ENCODE data around the gene MXRA8. TPM values are rescaled to one million over a fixed set of nuclear protein-coding genes. Genes with fewer than 3 reads are reported as not detected.

The MXRA8 gene
- total RNA-seq, 1 experiment from 2014 or later: 25.3 TPM

DNA sequence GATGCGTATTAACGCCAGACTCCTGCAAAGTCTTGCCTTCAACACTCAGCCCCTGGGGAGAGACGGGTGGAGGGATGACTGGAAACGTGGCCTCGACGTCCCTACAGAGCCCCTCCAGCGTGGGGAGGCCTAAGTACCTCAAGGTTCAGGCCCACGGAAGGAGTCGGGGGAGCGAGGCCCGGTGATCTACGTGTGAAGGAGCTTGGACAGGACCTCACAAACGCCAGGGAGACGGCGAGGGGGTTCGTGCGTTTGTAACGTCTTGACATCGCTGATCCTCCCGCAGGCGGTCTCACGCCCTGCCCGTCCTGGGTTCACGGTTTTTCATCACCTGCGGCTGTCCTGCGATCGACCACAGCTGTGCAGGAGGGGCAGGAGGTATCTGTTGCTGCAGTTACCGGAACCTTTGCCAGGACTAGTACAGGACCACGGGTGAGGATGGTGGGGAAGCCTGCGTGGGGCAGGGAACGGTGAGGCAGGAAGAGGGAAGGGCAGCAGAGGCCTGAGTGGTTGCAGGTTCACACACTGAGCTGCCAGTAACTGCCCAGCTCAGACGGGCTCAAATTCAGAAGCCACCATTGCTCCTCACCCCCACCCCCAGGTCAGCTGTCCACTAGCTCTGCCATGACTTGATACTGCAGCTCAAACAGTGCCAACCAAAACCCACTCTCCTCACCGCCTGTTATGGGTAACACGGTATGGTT is 41.7 kb upstream of the MXRA8 start:
- intact Hi-C loops (cut with micrococcal nuclease): loop anchor here (2.0 kb wide), 2 partner anchors 23 to 105 kb away; no protein-coding TSS in a partner anchor
- TF ChIP-seq, protein P1, sequence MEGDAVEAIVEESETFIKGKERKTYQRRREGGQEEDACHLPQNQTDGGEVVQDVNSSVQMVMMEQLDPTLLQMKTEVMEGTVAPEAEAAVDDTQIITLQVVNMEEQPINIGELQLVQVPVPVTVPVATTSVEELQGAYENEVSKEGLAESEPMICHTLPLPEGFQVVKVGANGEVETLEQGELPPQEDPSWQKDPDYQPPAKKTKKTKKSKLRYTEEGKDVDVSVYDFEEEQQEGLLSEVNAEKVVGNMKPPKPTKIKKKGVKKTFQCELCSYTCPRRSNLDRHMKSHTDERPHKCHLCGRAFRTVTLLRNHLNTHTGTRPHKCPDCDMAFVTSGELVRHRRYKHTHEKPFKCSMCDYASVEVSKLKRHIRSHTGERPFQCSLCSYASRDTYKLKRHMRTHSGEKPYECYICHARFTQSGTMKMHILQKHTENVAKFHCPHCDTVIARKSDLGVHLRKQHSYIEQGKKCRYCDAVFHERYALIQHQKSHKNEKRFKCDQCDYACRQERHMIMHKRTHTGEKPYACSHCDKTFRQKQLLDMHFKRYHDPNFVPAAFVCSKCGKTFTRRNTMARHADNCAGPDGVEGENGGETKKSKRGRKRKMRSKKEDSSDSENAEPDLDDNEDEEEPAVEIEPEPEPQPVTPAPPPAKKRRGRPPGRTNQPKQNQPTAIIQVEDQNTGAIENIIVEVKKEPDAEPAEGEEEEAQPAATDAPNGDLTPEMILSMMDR (conservative IDR thresholded peaks at IDR 0.05; ENCODE audit: low read depth, low read length): no peak
- TF ChIP-seq EZH2 (IDR thresholded peaks at IDR 0.05; ENCODE audit: low read length, unreplicated experiment): no peak
- no peak for TF ChIP-seq EZH2phosphoT487 (IDR thresholded peaks at IDR 0.05; ENCODE audit: borderline replicate concordance, low read length)
- Histone ChIP-seq H3K79me2 (ENCODE audit: low read length) (peaks cover 78% of the 10 kb centered on the region), H3K27ac (ENCODE audit: low read length) (peak overlapping the region; percentile 52), H2AFZ (ENCODE audit: low read length) (peak overlapping the region; percentile 65), H3K4me2 (ENCODE audit: low read length) (peak overlapping the region; percentile 92), H3F3A (ENCODE audit: low read length, unreplicated experiment) (no peaks in the 10 kb centered on the region), H3K4me1 (ENCODE audit: insufficient read depth, low read length) (peaks cover 29% of the 10 kb centered on the region), H3K9me2 (replicated peaks; ENCODE audit: low read length) (no peaks in the 10 kb centered on the region), H3K9ac (ENCODE audit: low read length) (peak overlapping the region; percentile 98), H3K9me3 (ENCODE audit: low read length) (no peaks in the 10 kb centered on the region), H4K20me1 (ENCODE audit: low read length) (0 out of 2 replicates have a peak, but pooled peaks cover 6% of the 10 kb centered on the region), H3K36me3 (ENCODE audit: low read depth, low read length) (peaks cover 44% of the 10 kb centered on the region), H3K27me3 (ENCODE audit: low read length) (no peaks in the 10 kb centered on the region), H3K4me3 (ENCODE audit: low read length) (peak overlapping the region; percentile 94)
- BruUV-seq (replicated peaks): TSS peak; percentile 67
- ATAC-seq: peak; percentile 6
- CTCF ChIA-PET: interaction anchor here (1.3 kb wide), 1 partner anchor 105 kb away, joined by 5 read pairs; no protein-coding TSS in a partner anchor
- peak; percentile 39 for DNase-seq
- POLR2A ChIA-PET (ENCODE audit: unreplicated experiment): interaction anchor here (0.6 kb wide), 2 partner anchors 126 to 380 kb away, joined by 10 to 14 read pairs; no protein-coding TSS in a partner anchor

DNA sequence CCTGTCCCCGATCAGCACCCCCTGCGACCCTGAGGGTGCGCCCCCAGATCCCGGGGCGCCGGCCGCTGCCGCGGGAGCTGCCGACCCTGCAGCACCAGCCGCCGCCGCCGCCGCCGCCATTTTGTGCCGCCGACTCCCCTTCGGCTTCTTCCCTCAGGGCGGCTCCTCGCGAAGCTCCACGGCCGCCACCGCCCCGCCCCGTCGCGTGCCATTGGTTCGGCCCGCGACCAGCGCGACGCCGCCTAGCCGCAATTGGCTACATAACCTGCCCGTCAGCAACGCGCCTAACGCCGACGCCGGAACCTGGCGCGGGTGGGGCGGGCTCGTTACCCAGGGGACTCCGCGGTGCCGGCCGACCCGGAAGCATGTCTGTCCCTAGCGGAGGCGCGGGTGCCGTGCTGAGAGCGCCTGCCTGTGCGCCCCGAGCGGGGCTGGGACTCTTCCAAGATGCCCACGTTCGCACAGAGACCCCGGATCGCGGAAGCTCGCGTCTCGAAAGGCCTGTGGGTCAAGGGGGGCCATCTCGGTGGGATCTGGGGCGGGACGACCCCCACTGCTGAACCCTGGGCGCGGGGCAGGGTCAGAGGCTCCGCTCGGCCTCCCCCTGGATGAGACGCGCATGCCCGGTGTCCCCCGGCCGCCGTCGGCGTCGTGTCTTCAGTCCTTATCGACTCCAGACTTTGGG is 41.0 kb upstream of the MXRA8 start, which contains the start of gene CCNL2:
Gene CCNL2, minus strand, starts transcription at position 149 of the 685 bp plus-strand sequence. Its CDS starts 29 bp downstream, at position 120.
- no peaks in the 10 kb centered on the region for H3K27me3 ChIP-seq (ENCODE audit: low read length)
- no peaks in the 10 kb centered on the region for H3K9me3 ChIP-seq (ENCODE audit: low read length)
- peaks cover 76% of the 10 kb centered on the region for H3K79me2 ChIP-seq (ENCODE audit: low read length)
- peak within 1 kb of the TSS; percentile 98 for H3K9ac ChIP-seq (ENCODE audit: low read length)
- BruUV-seq (replicated peaks): no TSS peak
- TF ChIP-seq, protein P1 (conservative IDR thresholded peaks at IDR 0.05; ENCODE audit: low read depth, low read length): peak; percentile 54; the same call in 1 of the 2 replicates
- TF ChIP-seq EZH2 (IDR thresholded peaks at IDR 0.05; ENCODE audit: low read length, unreplicated experiment): no peak
- no peak for TF ChIP-seq EZH2phosphoT487 (IDR thresholded peaks at IDR 0.05; ENCODE audit: borderline replicate concordance, low read length)
- peak within 1 kb of the TSS; percentile 58 for H3K27ac ChIP-seq (ENCODE audit: low read length)
- no peaks in the 10 kb centered on the region for H3K9me2 ChIP-seq (replicated peaks; ENCODE audit: low read length)
- ATAC-seq (peak; percentile 86), DNase-seq (peak; percentile 100)
- peaks cover 29% of the 10 kb centered on the region for H3K4me1 ChIP-seq (ENCODE audit: insufficient read depth, low read length)
- ChIA-PET CTCF (interaction anchor here (0.5 to 1.0 kb wide), 4 partner anchors 23 to 106 kb away, joined by 3 to 9 read pairs (median 4); no protein-coding TSS in a partner anchor), POLR2A (ENCODE audit: unreplicated experiment) (interaction anchor here (0.6 to 0.7 kb wide), 3 partner anchors 24 to 140 kb away, joined by 3 to 4 read pairs (median 3); partner anchors contain the start of gene AURKAIP1)
- peak within 1 kb of the TSS; percentile 92 for H3K4me2 ChIP-seq (ENCODE audit: low read length)
- peak within 1 kb of the TSS; percentile 94 for H3K4me3 ChIP-seq (ENCODE audit: low read length)
- H4K20me1 ChIP-seq (ENCODE audit: low read length): 0 out of 2 replicates have a peak, but pooled peaks cover 6% of the 10 kb centered on the region
- peak within 1 kb of the TSS; percentile 65 for H2AFZ ChIP-seq (ENCODE audit: low read length)
- intact Hi-C loops (cut with micrococcal nuclease): loop anchor here (2.0 kb wide), 2 partner anchors 23 to 105 kb away; no protein-coding TSS in a partner anchor
- H3F3A ChIP-seq (ENCODE audit: low read length, unreplicated experiment): no peaks in the 10 kb centered on the region
- H3K36me3 ChIP-seq (ENCODE audit: low read depth, low read length): peaks cover 43% of the 10 kb centered on the region

Measured in PC-3 (cell line).